ENCODE measurements around the gene FBXO22.

GRCh38 chr15:75943246-75943645, 39.6 kb downstream of the FBXO22 start:
- TF ChIP-seq CTCF (IDR thresholded peaks at IDR 0.05; ENCODE audit: low read depth, low read length) (no peak), POLR2A (IDR thresholded peaks at IDR 0.05; ENCODE audit: extremely low read depth, insufficient read length) (no peak), MAX (IDR thresholded peaks at IDR 0.05; ENCODE audit: low read depth, low read length) (no peak), MYC (IDR thresholded peaks at IDR 0.05; ENCODE audit: low read depth, low read length) (no peak)

Data from NB4 (cell line).